Epithelial cell of proximal tubule (primary cell): ENCODE results near the gene PLEKHG4B. TPM values are rescaled to one million over a fixed set of nuclear protein-coding genes. Genes with fewer than 3 reads are reported as not detected.

ENCODE experiments used
- DNase-seq: peaks from one replicate; pipeline ENCODE4 v3.0.0-alpha.2; 2011; ENCODE audit warnings: low read depth
- H3K4me3 ChIP-seq: 2 replicates; pipeline ENCODE4 v1.5.1; 2011; ENCODE audit warnings: low read depth, mild to moderate bottlenecking, low read length
- CTCF ChIP-seq: conservative IDR thresholded peaks from 2 replicates; pipeline ENCODE4 v1.5.1; 2012; ENCODE audit warnings: low read depth, mild to moderate bottlenecking, low read length
- total RNA-seq: library from RNA; depleted of rRNA; stranded (reverse); fragments of >200 nt; gene quantifications from 2 replicates; pipeline ENCODE4 v1.2.3, GENCODE V29; 2015

Gene PLEKHG4B
- total RNA-seq, 1 donor from 2014 or later: 3.5 TPM

- no peak for DNase-seq
- no peak overlapping the region for H3K4me3 ChIP-seq
- TF ChIP-seq CTCF: no peak
Measured at GRCh38 chr5:160173-160510, 68.2 kb downstream of the PLEKHG4B start.

- DNase-seq: no peak
- no peak overlapping the region for H3K4me3 ChIP-seq
- TF ChIP-seq CTCF: no peak
Measured at GRCh38 chr5:160921-161802, 69.2 kb downstream of the PLEKHG4B start.

- TF ChIP-seq CTCF: no peak
- DNase-seq: no peak
- H3K4me3 ChIP-seq: no peak overlapping the region
Measured at GRCh38 chr5:161803-162110, 69.8 kb downstream of the PLEKHG4B start.

GRCh38 chr5:162190-162564, 70.2 kb downstream of the PLEKHG4B start:
- no peak for DNase-seq
- H3K4me3 ChIP-seq: no peak overlapping the region
- TF ChIP-seq CTCF: no peak

- no peak for TF ChIP-seq CTCF
- no peak overlapping the region for H3K4me3 ChIP-seq
- no peak for DNase-seq
Measured at GRCh38 chr5:162565-163337, 70.8 kb downstream of the PLEKHG4B start.

GRCh38 chr5:163338-163620, 71.3 kb downstream of the PLEKHG4B start:
- no peak overlapping the region for H3K4me3 ChIP-seq
- no peak for TF ChIP-seq CTCF
- DNase-seq: no peak

GRCh38 chr5:163841-164240, 71.9 kb downstream of the PLEKHG4B start:
- no peak for TF ChIP-seq CTCF
- no peak overlapping the region for H3K4me3 ChIP-seq
- no peak for DNase-seq
